Measurements from ENCODE around the gene TTN. TPM values are rescaled to one million over a fixed set of nuclear protein-coding genes. Genes with fewer than 3 reads are reported as not detected.
"Not testable (repeated sequence)": the region's sequence is repeated elsewhere in the genome, so short reads cannot be mapped to it uniquely, and the experiment has no call there.

TTN gene
- total and polyA plus RNA-seq, 2 donors (not counting 1 experiment from before 2014, with no cell fraction given): 1.7 to 46.4 TPM

DNA sequence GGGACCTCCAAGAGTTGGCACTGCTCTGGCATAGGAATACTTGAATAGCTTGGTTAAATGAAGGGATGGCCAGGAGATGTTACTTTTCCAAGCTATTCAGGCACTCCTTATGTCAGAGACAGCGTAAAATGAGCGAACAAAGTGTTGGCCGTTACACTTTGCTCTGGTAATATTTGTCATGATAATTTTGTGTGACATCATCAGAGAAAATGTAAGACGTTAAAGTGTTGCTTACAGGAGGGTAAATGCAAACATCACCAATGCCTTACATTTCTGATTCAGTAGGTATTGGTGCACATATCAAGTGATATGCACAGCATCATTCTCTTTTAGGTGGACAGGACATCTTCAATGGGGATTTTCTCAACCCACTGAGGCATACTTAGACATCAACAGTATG is 281.0 kb downstream of the TTN start:
- no peak overlapping the region for H3K9ac ChIP-seq (ENCODE audit: low read length)
- peaks cover 0 to 9% (median 0%) of the 10 kb centered on the region in 3 donors for H3K9me3 ChIP-seq (ENCODE audit: control extremely low read depth in 1 of 3, control insufficient read depth in 2 of 3, insufficient read depth in 1 of 3, low read length in 2 of 3)
- peaks cover 39% of the 10 kb centered on the region for H3K79me2 ChIP-seq (ENCODE audit: control insufficient read depth, insufficient read depth, low read length)
- Mint-ChIP-seq H3K27ac (no peak overlapping the region), H3K4me3 (no peak overlapping the region), H3K27me3 (no peaks in the 10 kb centered on the region), H3K9me3 (ENCODE audit: insufficient read depth) (peaks cover 5% of the 10 kb centered on the region), H3K4me1 (peaks cover 53% of the 10 kb centered on the region)
- TF ChIP-seq EZH2 (IDR thresholded peaks at IDR 0.05; ENCODE audit: borderline replicate concordance, insufficient read depth, low read depth, low read length, poor library complexity, severe bottlenecking): no peak
- TF ChIP-seq, protein P1, sequence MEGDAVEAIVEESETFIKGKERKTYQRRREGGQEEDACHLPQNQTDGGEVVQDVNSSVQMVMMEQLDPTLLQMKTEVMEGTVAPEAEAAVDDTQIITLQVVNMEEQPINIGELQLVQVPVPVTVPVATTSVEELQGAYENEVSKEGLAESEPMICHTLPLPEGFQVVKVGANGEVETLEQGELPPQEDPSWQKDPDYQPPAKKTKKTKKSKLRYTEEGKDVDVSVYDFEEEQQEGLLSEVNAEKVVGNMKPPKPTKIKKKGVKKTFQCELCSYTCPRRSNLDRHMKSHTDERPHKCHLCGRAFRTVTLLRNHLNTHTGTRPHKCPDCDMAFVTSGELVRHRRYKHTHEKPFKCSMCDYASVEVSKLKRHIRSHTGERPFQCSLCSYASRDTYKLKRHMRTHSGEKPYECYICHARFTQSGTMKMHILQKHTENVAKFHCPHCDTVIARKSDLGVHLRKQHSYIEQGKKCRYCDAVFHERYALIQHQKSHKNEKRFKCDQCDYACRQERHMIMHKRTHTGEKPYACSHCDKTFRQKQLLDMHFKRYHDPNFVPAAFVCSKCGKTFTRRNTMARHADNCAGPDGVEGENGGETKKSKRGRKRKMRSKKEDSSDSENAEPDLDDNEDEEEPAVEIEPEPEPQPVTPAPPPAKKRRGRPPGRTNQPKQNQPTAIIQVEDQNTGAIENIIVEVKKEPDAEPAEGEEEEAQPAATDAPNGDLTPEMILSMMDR (IDR thresholded peaks at IDR 0.05): no peak
- ATAC-seq (ENCODE audit: low read depth) (no peak), DNase-seq (no peak)
- H3K4me1 ChIP-seq (ENCODE audit: control insufficient read depth in 2 of 2, insufficient read depth in 2 of 2, low read length in 2 of 2): peaks cover 22 to 31% of the 10 kb centered on the region in 2 donors
- H3K27me3 ChIP-seq (replicated peaks in 1 of 4; ENCODE audit: control extremely low read depth in 1 of 4, control insufficient read depth in 3 of 4, insufficient read depth in 4 of 4, low read length in 3 of 4): no peaks in the 10 kb centered on the region
- CTCF ChIA-PET: interaction anchor here (1.1 kb wide), 1 partner anchor 10 kb away, joined by 3 read pairs; no protein-coding TSS in a partner anchor
- no peak overlapping the region for H2AFZ ChIP-seq (ENCODE audit: insufficient read depth, low read depth, low read length, poor library complexity, severe bottlenecking)
- no peaks in the 10 kb centered on the region for H4K20me1 ChIP-seq (ENCODE audit: control insufficient read depth, insufficient read depth, low read length, poor library complexity, severe bottlenecking)
- peaks cover 0 to 6% of the 10 kb centered on the region in 2 experiments for H3K36me3 ChIP-seq (replicated peaks in 1 of 2; ENCODE audit: control extremely low read depth in 1 of 2, control insufficient read depth in 1 of 2, extremely low read depth in 1 of 2, insufficient read depth in 2 of 2, low read length in 1 of 2)
- intact Hi-C loops (cut with micrococcal nuclease): no loop called here
- H3K4me2 ChIP-seq (replicated peaks; ENCODE audit: low read depth, low read length, poor library complexity, severe bottlenecking): no peak overlapping the region
- POLR2A ChIA-PET: no interaction called here
- H3K27ac ChIP-seq (ENCODE audit: low read length in 2 of 2): no peak overlapping the region
- 100% methylated on average over 3 of the region's 4 CpGs for WGBS (ENCODE audit: insufficient coverage)
- H3K4me3 ChIP-seq (ENCODE audit: control extremely low read depth in 1 of 5, extremely low read depth in 1 of 5, insufficient read depth in 1 of 5, low read depth in 2 of 5, low read length in 4 of 5): no peak overlapping the region

DNA sequence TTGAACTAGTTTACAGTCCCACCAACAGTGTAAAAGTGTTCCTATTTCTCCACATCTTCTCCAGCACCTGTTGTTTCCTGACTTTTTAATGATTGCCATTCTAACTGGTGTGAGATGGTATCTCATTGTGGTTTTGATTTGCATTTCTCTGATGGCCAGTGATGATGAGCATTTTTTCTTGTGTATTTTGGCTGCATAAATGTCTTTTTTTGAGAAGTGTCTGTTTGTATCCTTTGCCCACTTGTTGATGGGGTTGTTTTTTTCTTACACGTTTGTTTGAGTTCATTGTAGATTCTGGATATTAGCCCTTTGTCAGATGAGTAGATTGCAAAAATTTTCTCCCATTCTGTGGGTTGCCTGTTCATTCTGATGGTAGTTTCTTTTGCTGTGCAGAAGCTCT is 281.8 kb downstream of the TTN start:
- H2AFZ ChIP-seq (ENCODE audit: insufficient read depth, low read depth, low read length, poor library complexity, severe bottlenecking); H3K27ac ChIP-seq (ENCODE audit: low read length in 2 of 2); ATAC-seq (ENCODE audit: low read depth); H3K9ac ChIP-seq (ENCODE audit: low read length); H3K9me3 Mint-ChIP-seq (ENCODE audit: insufficient read depth); H3K4me3 Mint-ChIP-seq; DNase-seq; H3K27me3 ChIP-seq (replicated peaks in 1 of 4; ENCODE audit: control extremely low read depth in 1 of 4, control insufficient read depth in 3 of 4, insufficient read depth in 4 of 4, low read length in 3 of 4); H3K27me3 Mint-ChIP-seq; POLR2A ChIA-PET; H3K27ac Mint-ChIP-seq; H4K20me1 ChIP-seq (ENCODE audit: control insufficient read depth, insufficient read depth, low read length, poor library complexity, severe bottlenecking); intact Hi-C loops (cut with micrococcal nuclease); H3K4me2 ChIP-seq (replicated peaks; ENCODE audit: low read depth, low read length, poor library complexity, severe bottlenecking); H3K9me3 ChIP-seq (ENCODE audit: control extremely low read depth in 1 of 3, control insufficient read depth in 2 of 3, insufficient read depth in 1 of 3, low read length in 2 of 3); H3K4me3 ChIP-seq (ENCODE audit: control extremely low read depth in 1 of 5, extremely low read depth in 1 of 5, insufficient read depth in 1 of 5, low read depth in 2 of 5, low read length in 4 of 5); H3K36me3 ChIP-seq (replicated peaks in 1 of 2; ENCODE audit: control extremely low read depth in 1 of 2, control insufficient read depth in 1 of 2, extremely low read depth in 1 of 2, insufficient read depth in 2 of 2, low read length in 1 of 2): not testable (repeated sequence)
- peaks cover 21 to 24% of the 10 kb centered on the region in 2 donors for H3K4me1 ChIP-seq (ENCODE audit: control insufficient read depth in 2 of 2, insufficient read depth in 2 of 2, low read length in 2 of 2)
- WGBS (ENCODE audit: insufficient coverage): no CpG with 5 or more reads among the region's 1 CpG
- peaks cover 45% of the 10 kb centered on the region for H3K4me1 Mint-ChIP-seq
- CTCF ChIA-PET: interaction anchor here (1.1 kb wide), 1 partner anchor 9 kb away, joined by 3 read pairs; no protein-coding TSS in a partner anchor
- H3K79me2 ChIP-seq (ENCODE audit: control insufficient read depth, insufficient read depth, low read length): peaks cover 34% of the 10 kb centered on the region

GRCh38 chr2:178525010-178525409 is 282.2 kb downstream of the TTN start:
- WGBS (ENCODE audit: insufficient coverage): no CpG with 5 or more reads among the region's 5 CpGs
- H3K27me3 ChIP-seq (replicated peaks in 1 of 4; ENCODE audit: control extremely low read depth in 1 of 4, control insufficient read depth in 3 of 4, insufficient read depth in 4 of 4, low read length in 3 of 4); H2AFZ ChIP-seq (ENCODE audit: insufficient read depth, low read depth, low read length, poor library complexity, severe bottlenecking); H4K20me1 ChIP-seq (ENCODE audit: control insufficient read depth, insufficient read depth, low read length, poor library complexity, severe bottlenecking); H3K9me3 Mint-ChIP-seq (ENCODE audit: insufficient read depth); POLR2A ChIA-PET; intact Hi-C loops (cut with micrococcal nuclease); ATAC-seq (ENCODE audit: low read depth); H3K9me3 ChIP-seq (ENCODE audit: control extremely low read depth in 1 of 3, control insufficient read depth in 2 of 3, insufficient read depth in 1 of 3, low read length in 2 of 3); H3K9ac ChIP-seq (ENCODE audit: low read length); H3K4me3 Mint-ChIP-seq; H3K27ac ChIP-seq (ENCODE audit: low read length in 2 of 2); H3K4me3 ChIP-seq (ENCODE audit: control extremely low read depth in 1 of 5, extremely low read depth in 1 of 5, insufficient read depth in 1 of 5, low read depth in 2 of 5, low read length in 4 of 5); H3K27ac Mint-ChIP-seq; H3K4me2 ChIP-seq (replicated peaks; ENCODE audit: low read depth, low read length, poor library complexity, severe bottlenecking); H3K27me3 Mint-ChIP-seq; DNase-seq; H3K36me3 ChIP-seq (replicated peaks in 1 of 2; ENCODE audit: control extremely low read depth in 1 of 2, control insufficient read depth in 1 of 2, extremely low read depth in 1 of 2, insufficient read depth in 2 of 2, low read length in 1 of 2): not testable (repeated sequence)
- peaks cover 16 to 19% of the 10 kb centered on the region in 2 donors for H3K4me1 ChIP-seq (ENCODE audit: control insufficient read depth in 2 of 2, insufficient read depth in 2 of 2, low read length in 2 of 2)
- CTCF ChIA-PET: interaction anchor here (1.0 to 1.1 kb wide), 2 partner anchors 8 to 46 kb away, joined by 3 read pairs; no protein-coding TSS in a partner anchor
- H3K79me2 ChIP-seq (ENCODE audit: control insufficient read depth, insufficient read depth, low read length): peaks cover 34% of the 10 kb centered on the region
- peaks cover 42% of the 10 kb centered on the region for H3K4me1 Mint-ChIP-seq

Measured in B cell (primary cell).